Islet precursor cell (in vitro differentiated cells): ENCODE results near the gene RBMY1E.
"Not testable (repeated sequence)": the region's sequence is repeated elsewhere in the genome, so short reads cannot be mapped to it uniquely, and the experiment has no call there.

Experiments
- DNase-seq: peaks from one replicate; pipeline ENCODE4 v3.0.0-alpha.2; 2018

The RBMY1E gene

GRCh38 chrY:21917932-21918331 lies at the start of gene RBMY1E:
Gene RBMY1E, minus strand, starts transcription at chrY:21918032. Its CDS starts 1,978 bp downstream, at chrY:21916054.
- not testable (repeated sequence) for DNase-seq

GRCh38 chrY:21894426-21894825 lies 23.4 kb downstream of the RBMY1E start, which contains the start of gene RBMY1D:
Gene RBMY1D, minus strand, starts transcription at chrY:21894526. Its CDS starts 2,013 bp downstream, at chrY:21892513.
- DNase-seq, result not testable (repeated sequence)

DNA sequence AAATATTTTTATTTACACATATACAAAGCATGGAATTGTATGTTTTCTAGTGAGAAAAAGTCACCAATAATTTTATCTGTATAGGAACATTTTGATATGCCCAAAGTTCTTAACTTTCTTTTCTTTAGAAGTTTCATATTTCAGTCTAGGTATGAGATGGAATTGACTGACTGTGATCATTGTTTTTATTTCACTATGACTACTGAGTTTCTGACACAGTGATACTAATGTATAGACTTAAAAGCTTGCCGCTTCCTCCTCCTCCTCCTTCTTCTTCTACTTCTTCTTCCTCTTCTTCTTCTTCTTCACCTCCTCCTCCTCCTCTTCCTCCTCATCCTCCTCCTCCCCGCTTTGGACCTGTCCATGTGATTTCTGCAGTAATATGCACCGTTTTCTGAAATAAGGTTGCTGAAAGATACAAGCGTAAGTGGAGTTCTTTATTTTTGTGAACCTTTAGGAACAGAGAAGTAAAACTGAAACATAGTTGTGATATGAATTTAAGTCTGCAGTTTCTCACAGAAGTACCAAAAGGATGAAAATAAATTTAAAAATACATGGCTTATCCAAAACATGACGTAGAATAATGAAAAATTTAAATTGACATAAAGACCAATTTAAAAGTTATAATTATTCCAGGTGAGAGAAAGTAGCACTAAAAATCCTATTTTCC lies 48.3 kb downstream of the RBMY1E start:
- DNase-seq, result not testable (repeated sequence)
